Spleen (tissue), 7 donors: ENCODE data around the gene PDE4B.

Source experiments
- CTCF ChIP-seq, 11 experiments: fragments of 200-600 bp in 7 of 11; fragments of 450-650 bp in 4 of 11; sonication (generic) in 4 of 11; IDR thresholded peaks in 8 of 11; conservative IDR thresholded peaks in 3 of 11; 1 replicate in 7 of 11; 2 replicates in 4 of 11; pipeline versions ENCODE4 v1.4.0 to v1.8.0; 2016 to 2021; ENCODE audit warnings: antibody characterized with exemption in 11 of 11, inconsistent platforms in 4 of 11, mild to moderate bottlenecking in 1 of 11
- POLR2A ChIP-seq, 3 donors: fragments of 450-650 bp; IDR thresholded peaks; one replicate each; pipeline ENCODE4 v1.5.1; 2017; ENCODE audit warnings: antibody characterized with exemption in 3 of 3, mild to moderate bottlenecking in 1 of 3
- POLR2AphosphoS5 ChIP-seq, 3 donors: sonication (generic); formaldehyde crosslinking; IDR thresholded peaks; one replicate each; pipeline ENCODE4 v1.5.1; 2017; ENCODE audit warnings: antibody characterized with exemption in 3 of 3
- donor health status: DM: no; HTN: no; CAD: no; lungs with moderate emphysema.
- donor health status: DM: no; HTN: no; CAD: no.
- donor health status: DM: no; HTN: no; CAD: no.

- TF ChIP-seq CTCF (IDR thresholded peaks at IDR 0.05 in 8 of 11, conservative IDR thresholded peaks at IDR 0.05 in 3 of 11) (no peak), POLR2A (IDR thresholded peaks at IDR 0.05) (no peak), POLR2AphosphoS5 (IDR thresholded peaks at IDR 0.05) (no peak)
These were observed 1.3 kb upstream of the PDE4B start for GRCh38 chr1:65791396-65791795.
